Measurements from ENCODE around the gene SLC30A4.

SLC30A4 gene

GRCh38 chr15:45449395-45449794 lies 73.2 kb downstream of the SLC30A4 start:
- DNase-seq, result no peak

- no peak for DNase-seq
Measured at GRCh38 chr15:45448066-45448915, 74.3 kb downstream of the SLC30A4 start.

GRCh38 chr15:45443645-45444044 lies 78.9 kb downstream of the SLC30A4 start:
- DNase-seq, result no peak

GRCh38 chr15:45442507-45443135 lies 79.9 kb downstream of the SLC30A4 start:
- no peak for DNase-seq

- DNase-seq, result no peak
Measured at GRCh38 chr15:45441686-45442085, 80.9 kb downstream of the SLC30A4 start.

- no peak for DNase-seq
Measured at GRCh38 chr15:45441036-45441435, 81.5 kb downstream of the SLC30A4 start.

GRCh38 chr15:45439521-45440260 lies 82.9 kb downstream of the SLC30A4 start:
- DNase-seq, result no peak

GRCh38 chr15:45435124-45435903 lies 87.2 kb downstream of the SLC30A4 start:
- DNase-seq, result no peak

- no peak for DNase-seq
Measured at GRCh38 chr15:45434078-45434567, 88.4 kb downstream of the SLC30A4 start.

- no peak for DNase-seq
Measured at GRCh38 chr15:45431511-45431910, 91.0 kb downstream of the SLC30A4 start.

- peak; percentile 13 for DNase-seq
Measured at GRCh38 chr15:45429941-45430792, 92.4 kb downstream of the SLC30A4 start.
